PC-3 (cell line): Measurements from ENCODE around the gene PDRG1. TPM values are rescaled to one million over a fixed set of nuclear protein-coding genes. Genes with fewer than 3 reads are reported as not detected.

Experiments
- ATAC-seq: fragments of 200-7000 bp; cut with Tn5 transposase; 2 replicates; pipeline ENCODE4 v1.9.1; 2020; ENCODE audit warnings: mild to moderate bottlenecking, moderate library complexity
- BruUV-seq: library from RNA; stranded (reverse); fragments of 400-500 nt; replicated peaks from 2 replicates; lab custom pipeline; 2021; lab: Mats Ljungman, UMichigan
- CTCF ChIA-PET: fragments of 300-600 bp; sonication (Branson Sonifier 250); formaldehyde crosslinking; loops from one replicate; lab custom pipeline; 2022; ENCODE audit warnings: antibody characterized with exemption; lab: Charles Lee
- POLR2A ChIA-PET: fragments of 300-600 bp; sonication (Branson Sonifier 250); formaldehyde crosslinking; loops from one replicate; lab custom pipeline; 2022; ENCODE audit warnings: antibody characterized with exemption; ENCODE audit not compliant: unreplicated experiment; lab: Charles Lee
- DNase-seq: peaks from one replicate; pipeline ENCODE4 v3.0.0-alpha.2; 2015
- H2AFZ ChIP-seq: fragments of 300-600 bp; sonication (generic); 2 replicates; pipeline ENCODE4 v1.6.0; 2016; ENCODE audit warnings: antibody characterized with exemption, low read length
- H3F3A ChIP-seq: fragments of 300-600 bp; sonication (generic); one replicate; pipeline ENCODE4 v1.6.0; 2017; ENCODE audit warnings: antibody characterized with exemption, low read length, control low read depth, mild to moderate bottlenecking; ENCODE audit not compliant: unreplicated experiment
- H3K27ac ChIP-seq: fragments of 300-600 bp; sonication (generic); 2 replicates; pipeline ENCODE4 v1.5.1; 2016; ENCODE audit warnings: mild to moderate bottlenecking, low read length
- H3K27me3 ChIP-seq: fragments of 300-600 bp; sonication (generic); 2 replicates; pipeline ENCODE4 v1.6.1; 2016; ENCODE audit warnings: low read length, mixed read lengths
- H3K36me3 ChIP-seq: fragments of 300-600 bp; sonication (generic); 2 replicates; pipeline ENCODE4 v1.6.1; 2016; ENCODE audit warnings: low read depth, mixed run types, low read length, mixed read lengths
- H3K4me1 ChIP-seq: fragments of 300-600 bp; sonication (generic); 2 replicates; pipeline ENCODE4 v1.5.1; 2016; ENCODE audit warnings: low read length; ENCODE audit not compliant: insufficient read depth
- H3K4me2 ChIP-seq: fragments of 300-600 bp; sonication (generic); 2 replicates; pipeline ENCODE4 v1.6.0; 2016; ENCODE audit warnings: low read length
- H3K4me3 ChIP-seq: fragments of 300-600 bp; sonication (generic); 2 replicates; pipeline ENCODE4 v1.5.1; 2016; ENCODE audit warnings: mild to moderate bottlenecking, low read length, mixed read lengths
- H3K79me2 ChIP-seq: fragments of 300-600 bp; sonication (generic); 2 replicates; pipeline ENCODE4 v1.6.1; 2017; ENCODE audit warnings: low read length, mixed read lengths
- H3K9ac ChIP-seq: fragments of 300-600 bp; sonication (generic); 2 replicates; pipeline ENCODE4 v1.6.0; 2016; ENCODE audit warnings: mild to moderate bottlenecking, low read length
- H3K9me2 ChIP-seq: fragments of 300-600 bp; sonication (generic); replicated peaks from 2 replicates; pipeline ENCODE4 v1.6.1; 2016; ENCODE audit warnings: mixed run types, low read length, mixed read lengths
- H3K9me3 ChIP-seq: fragments of 300-600 bp; sonication (generic); 2 replicates; pipeline ENCODE4 v1.6.1; 2016; ENCODE audit warnings: low read length, mixed read lengths
- H4K20me1 ChIP-seq: fragments of 300-600 bp; sonication (generic); 2 replicates; pipeline ENCODE4 v1.6.1; 2016; ENCODE audit warnings: low read length, mixed read lengths
- CTCF ChIP-seq: fragments of 300-600 bp; sonication (generic); conservative IDR thresholded peaks from 2 replicates; pipeline ENCODE4 v1.5.1; 2017; ENCODE audit warnings: antibody characterized with exemption, low read depth, mild to moderate bottlenecking, low read length
- EZH2 ChIP-seq: fragments of 300-600 bp; sonication (generic); IDR thresholded peaks from one replicate; pipeline ENCODE4 v1.6.1; 2017; ENCODE audit warnings: antibody characterized with exemption, mild to moderate bottlenecking, low read length; ENCODE audit not compliant: unreplicated experiment
- EZH2phosphoT487 ChIP-seq: fragments of 300-600 bp; sonication (generic); IDR thresholded peaks from 2 replicates; pipeline ENCODE4 v1.6.1; 2018; ENCODE audit warnings: mild to moderate bottlenecking, antibody characterized with exemption, low read length, borderline replicate concordance
- intact Hi-C: fragments of 100-400 bp; cut with micrococcal nuclease; formaldehyde crosslinking; loops from 2 replicates; pipeline ENCODE4 v1.9.0; 2023
- total RNA-seq: library from RNA; depleted of rRNA; stranded (reverse); fragments of >200 nt; gene quantifications from 2 replicates; pipeline ENCODE4 v1.2.3, GENCODE V29; 2014

Gene PDRG1
- total RNA-seq, 1 experiment from 2014 or later: 12.3 TPM

GRCh38 chr20:31903627-31904386 is 48.0 kb downstream of the PDRG1 start:
- DNase-seq: no peak
- Histone ChIP-seq H3K9me3 (no peaks in the 10 kb centered on the region), H3K27ac (no peak overlapping the region), H3K4me2 (no peak overlapping the region), H3K36me3 (no peaks in the 10 kb centered on the region), H3K9ac (no peak overlapping the region), H3K4me3 (no peak overlapping the region), H3K4me1 (no peaks in the 10 kb centered on the region), H2AFZ (no peak overlapping the region), H3K9me2 (no peaks in the 10 kb centered on the region), H3K27me3 (peaks cover 18% of the 10 kb centered on the region), H4K20me1 (no peaks in the 10 kb centered on the region), H3K79me2 (no peaks in the 10 kb centered on the region), H3F3A (no peaks in the 10 kb centered on the region)
- intact Hi-C loops: no loop called here
- no TSS peak for BruUV-seq
- TF ChIP-seq CTCF (no peak), EZH2 (no peak), EZH2phosphoT487 (no peak)
- POLR2A ChIA-PET: interaction anchor here (0.6 kb wide), 1 partner anchor 24 kb away, joined by 4 read pairs; no protein-coding TSS in a partner anchor
- CTCF ChIA-PET: no interaction called here
- no peak for ATAC-seq

GRCh38 chr20:31901615-31902014 is 50.2 kb downstream of the PDRG1 start:
- BruUV-seq: no TSS peak
- H3F3A ChIP-seq: no peaks in the 10 kb centered on the region
- POLR2A ChIA-PET: no interaction called here
- DNase-seq (no peak), ATAC-seq (no peak)
- peaks cover 18% of the 10 kb centered on the region for H3K27me3 ChIP-seq
- H3K36me3 ChIP-seq: no peaks in the 10 kb centered on the region
- H3K4me3 ChIP-seq: no peak overlapping the region
- no peak overlapping the region for H3K27ac ChIP-seq
- no peak overlapping the region for H3K4me2 ChIP-seq
- H3K4me1 ChIP-seq: no peaks in the 10 kb centered on the region
- no peak overlapping the region for H2AFZ ChIP-seq
- H4K20me1 ChIP-seq: no peaks in the 10 kb centered on the region
- H3K9me2 ChIP-seq: no peaks in the 10 kb centered on the region
- TF ChIP-seq CTCF: no peak
- no peak for TF ChIP-seq EZH2phosphoT487
- no peak for TF ChIP-seq EZH2
- CTCF ChIA-PET: no interaction called here
- H3K79me2 ChIP-seq: no peaks in the 10 kb centered on the region
- no peak overlapping the region for H3K9ac ChIP-seq
- intact Hi-C loops: no loop called here
- no peaks in the 10 kb centered on the region for H3K9me3 ChIP-seq

- POLR2A ChIA-PET: no interaction called here
Observed at GRCh38 chr20:31897541-31897940, 54.3 kb downstream of the PDRG1 start.

More at GRCh38 chr20:31897541-31897940, 54.3 kb downstream of the PDRG1 start:
- intact Hi-C loops: no loop called here
- CTCF ChIA-PET: no interaction called here
- Histone ChIP-seq H3K27ac (no peak overlapping the region), H3F3A (no peaks in the 10 kb centered on the region), H3K9me3 (no peaks in the 10 kb centered on the region), H2AFZ (no peak overlapping the region), H3K36me3 (no peaks in the 10 kb centered on the region), H3K4me1 (no peaks in the 10 kb centered on the region), H4K20me1 (no peaks in the 10 kb centered on the region), H3K4me3 (no peak overlapping the region), H3K79me2 (no peaks in the 10 kb centered on the region), H3K27me3 (peaks cover 23% of the 10 kb centered on the region), H3K4me2 (no peak overlapping the region), H3K9ac (no peak overlapping the region), H3K9me2 (no peaks in the 10 kb centered on the region)
- TF ChIP-seq EZH2phosphoT487: no peak
- TF ChIP-seq CTCF: no peak
- no peak for TF ChIP-seq EZH2
- BruUV-seq: no TSS peak
- no peak for ATAC-seq
- DNase-seq: no peak
